Fibroblast of pulmonary artery (primary cell): Measurements from ENCODE around the gene MBP.
A peak's percentile ranks its signal among the peaks of the same experiment; 100 is the strongest.

Experiments used
- DNase-seq: peaks from one replicate; pipeline ENCODE4 v3.0.0-alpha.2; 2010; ENCODE audit warnings: low read depth
- H3K4me3 ChIP-seq: replicated peaks from 2 replicates; pipeline ENCODE4 v1.5.1; 2011; ENCODE audit warnings: low read depth, mild to moderate bottlenecking, control low read depth, low read length, moderate library complexity
- TF ChIP-seq, protein P1 (sequence below): IDR thresholded peaks from 2 replicates; pipeline ENCODE4 v1.5.1; 2011; ENCODE audit warnings: mild to moderate bottlenecking, control low read depth, low read length, inconsistent platforms; ENCODE audit errors: missing control alignments

The MBP gene

DNA sequence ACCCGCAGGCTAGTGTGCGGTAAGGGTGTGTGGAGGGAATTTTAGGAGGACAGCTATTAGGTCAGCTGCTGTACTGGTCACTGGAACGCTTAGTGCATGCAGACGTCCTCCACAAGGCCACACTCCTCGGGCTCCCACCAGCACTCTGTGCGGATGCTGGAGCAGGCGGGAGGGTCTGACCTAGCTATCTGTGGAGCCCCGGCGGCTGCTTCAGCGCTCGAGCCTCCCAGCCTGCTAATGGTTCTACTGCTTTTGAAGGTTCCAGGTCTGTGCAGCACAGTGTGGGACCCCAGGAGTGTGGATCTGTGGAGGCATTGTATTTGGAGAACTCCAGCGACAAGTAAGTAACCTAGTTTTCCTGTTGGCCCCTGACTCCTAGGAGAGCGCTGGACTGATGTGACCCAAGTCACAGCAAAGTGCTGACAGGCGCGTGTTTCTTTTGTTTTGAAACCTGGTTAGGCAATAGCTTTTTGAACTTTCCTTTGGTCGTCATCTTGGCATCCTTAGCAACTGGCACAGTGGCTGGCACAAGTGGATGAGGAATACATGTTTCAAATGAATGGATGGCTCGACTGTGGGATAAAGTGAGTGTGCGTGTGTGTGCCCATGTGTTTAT is 196.8 kb downstream of the MBP start:
- TF ChIP-seq, protein P1, sequence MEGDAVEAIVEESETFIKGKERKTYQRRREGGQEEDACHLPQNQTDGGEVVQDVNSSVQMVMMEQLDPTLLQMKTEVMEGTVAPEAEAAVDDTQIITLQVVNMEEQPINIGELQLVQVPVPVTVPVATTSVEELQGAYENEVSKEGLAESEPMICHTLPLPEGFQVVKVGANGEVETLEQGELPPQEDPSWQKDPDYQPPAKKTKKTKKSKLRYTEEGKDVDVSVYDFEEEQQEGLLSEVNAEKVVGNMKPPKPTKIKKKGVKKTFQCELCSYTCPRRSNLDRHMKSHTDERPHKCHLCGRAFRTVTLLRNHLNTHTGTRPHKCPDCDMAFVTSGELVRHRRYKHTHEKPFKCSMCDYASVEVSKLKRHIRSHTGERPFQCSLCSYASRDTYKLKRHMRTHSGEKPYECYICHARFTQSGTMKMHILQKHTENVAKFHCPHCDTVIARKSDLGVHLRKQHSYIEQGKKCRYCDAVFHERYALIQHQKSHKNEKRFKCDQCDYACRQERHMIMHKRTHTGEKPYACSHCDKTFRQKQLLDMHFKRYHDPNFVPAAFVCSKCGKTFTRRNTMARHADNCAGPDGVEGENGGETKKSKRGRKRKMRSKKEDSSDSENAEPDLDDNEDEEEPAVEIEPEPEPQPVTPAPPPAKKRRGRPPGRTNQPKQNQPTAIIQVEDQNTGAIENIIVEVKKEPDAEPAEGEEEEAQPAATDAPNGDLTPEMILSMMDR, result no peak
- no peak for DNase-seq
- H3K4me3 ChIP-seq, result no peak overlapping the region

DNA sequence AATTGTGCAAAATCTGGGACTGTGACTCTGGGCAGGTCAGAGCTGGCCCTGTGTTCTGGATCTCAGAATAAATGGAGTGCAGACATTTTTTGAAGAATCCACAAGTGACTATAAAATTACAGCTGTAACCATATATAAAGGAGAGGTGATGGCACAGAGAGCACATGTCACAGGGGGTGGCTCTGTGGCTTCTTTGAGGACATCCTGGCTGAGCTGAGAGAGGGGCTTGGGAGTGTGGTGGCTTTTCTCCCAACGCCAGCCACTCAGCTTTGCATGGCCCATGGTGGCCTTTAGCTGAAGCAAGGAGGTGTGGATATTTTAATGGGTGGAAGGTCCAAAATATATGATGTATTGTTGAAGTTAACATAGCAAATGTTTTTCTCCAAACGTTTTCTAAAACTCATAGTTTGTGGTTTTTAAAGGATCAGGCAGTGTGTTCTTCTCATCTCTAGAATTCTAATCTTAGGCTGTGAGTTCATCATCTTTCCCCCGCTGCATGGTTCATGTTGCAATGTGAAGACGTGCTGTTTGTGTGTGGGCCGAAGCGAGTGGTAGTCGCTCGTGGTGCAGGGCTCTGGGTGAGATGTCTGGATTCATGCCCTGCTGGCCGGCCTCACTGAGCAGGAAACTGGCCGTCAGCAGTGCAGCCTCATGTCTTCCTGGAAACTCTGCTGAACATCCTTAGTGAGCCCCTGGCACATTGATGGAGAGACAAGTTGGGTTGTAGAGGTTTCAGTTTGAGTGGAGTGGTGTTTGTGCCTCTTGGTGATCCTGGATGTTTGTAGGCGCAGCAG is 200.4 kb downstream of the MBP start:
- TF ChIP-seq, protein P1, result no peak
- DNase-seq, result peak; percentile 88
- H3K4me3 ChIP-seq, result no peak overlapping the region

- H3K4me3 ChIP-seq, result no peak overlapping the region
- TF ChIP-seq, protein P1, result no peak
- DNase-seq, result no peak
These were observed 201.4 kb downstream of the MBP start for GRCh38 chr18:76931171-76931570.
